Left kidney (tissue), 8 donors: Measurements from ENCODE around the gene TMEM247. TPM values are rescaled to one million over a fixed set of nuclear protein-coding genes. Genes with fewer than 3 reads are reported as not detected.

Experiments used
- DNase-seq: peaks from one replicate; pipeline ENCODE4 v3.0.0-alpha.2; 2013
- long read RNA-seq, 8 donors: transcript quantifications; one replicate each; lab custom pipeline, GENCODE V29; 2026
- polyA plus RNA-seq: library from polyadenylated mRNA; unstranded; fragments of 120-200 nt; gene quantifications from one replicate; pipeline ENCODE4 v1.2.1, GENCODE V29; 2013; ENCODE audit not compliant: insufficient read length

Gene TMEM247
- not detected for polyA plus RNA-seq
- long read RNA-seq, donor 1: 0 reads
- long read RNA-seq, donor 2: 0 reads
- long read RNA-seq, donor 3: 0 reads
- long read RNA-seq, donor 4: 0 reads
- long read RNA-seq, donor 5: 0 reads
- long read RNA-seq, donor 6: 0 reads
- long read RNA-seq, donor 7: 0 reads
- long read RNA-seq, donor 8: 0 reads

GRCh38 chr2:46479265-46479664, at the start of gene TMEM247:
Gene TMEM247 (plus strand): TSS chr2:46479565.
- DNase-seq: no peak

- no peak for DNase-seq
These were observed 49.0 kb upstream of the TMEM247 start for GRCh38 chr2:46430413-46430812.

- no peak for DNase-seq
These were observed 48.4 kb upstream of the TMEM247 start for GRCh38 chr2:46430992-46431391.

- DNase-seq: no peak
These were observed 47.7 kb upstream of the TMEM247 start for GRCh38 chr2:46431481-46432235.

- no peak for DNase-seq
These were observed 44.5 kb upstream of the TMEM247 start for GRCh38 chr2:46434851-46435273.

- DNase-seq: no peak
These were observed 44.0 kb upstream of the TMEM247 start for GRCh38 chr2:46435353-46435752.

GRCh38 chr2:46435796-46436360, 43.5 kb upstream of the TMEM247 start:
- DNase-seq: no peak

- DNase-seq: no peak
These were observed 42.6 kb upstream of the TMEM247 start for GRCh38 chr2:46436800-46437199.

GRCh38 chr2:46438102-46438501, 41.3 kb upstream of the TMEM247 start:
- no peak for DNase-seq

GRCh38 chr2:46438794-46439193, 40.6 kb upstream of the TMEM247 start:
- DNase-seq: no peak

- no peak for DNase-seq
These were observed 39.8 kb upstream of the TMEM247 start for GRCh38 chr2:46439582-46439981.

GRCh38 chr2:46441838-46442712, 37.3 kb upstream of the TMEM247 start:
- no peak for DNase-seq

GRCh38 chr2:46444732-46445131, 34.6 kb upstream of the TMEM247 start:
- no peak for DNase-seq

GRCh38 chr2:46445556-46445955, 33.8 kb upstream of the TMEM247 start:
- no peak for DNase-seq

- DNase-seq: no peak
These were observed 32.3 kb upstream of the TMEM247 start for GRCh38 chr2:46446871-46447568.

- DNase-seq: no peak
These were observed 31.7 kb upstream of the TMEM247 start for GRCh38 chr2:46447649-46448048.

GRCh38 chr2:46448111-46448510, 31.3 kb upstream of the TMEM247 start:
- no peak for DNase-seq

- no peak for DNase-seq
These were observed 30.7 kb upstream of the TMEM247 start for GRCh38 chr2:46448641-46449040.

- no peak for DNase-seq
These were observed 29.7 kb upstream of the TMEM247 start for GRCh38 chr2:46449700-46450099.

- DNase-seq: no peak
These were observed 28.1 kb upstream of the TMEM247 start for GRCh38 chr2:46451131-46451711.

- no peak for DNase-seq
These were observed 22.6 kb upstream of the TMEM247 start for GRCh38 chr2:46456789-46457188.
